HepG2 (cell line): ENCODE data around the gene TXNDC11. TPM values are rescaled to one million over a fixed set of nuclear protein-coding genes. Genes with fewer than 3 reads are reported as not detected.
A peak's percentile ranks its signal among the peaks of the same experiment; 100 is the strongest.
"Not testable (repeated sequence)": the region's sequence is repeated elsewhere in the genome, so short reads cannot be mapped to it uniquely, and the experiment has no call there.

Experiments used
- ATAC-seq: fragments of 200-7000 bp; cut with Tn5 transposase; 3 replicates; pipeline ENCODE4 v1.9.1; 2020; ENCODE audit warnings: mild to moderate bottlenecking, moderate library complexity
- BruUV-seq: library from RNA; stranded (reverse); fragments of 400-500 nt; replicated peaks from 2 replicates; lab custom pipeline; 2021; lab: Mats Ljungman, UMichigan
- CTCF ChIA-PET: fragments of 300-600 bp; formaldehyde crosslinking; extraction: SDS; loops from one replicate; lab custom pipeline; 2021; ENCODE audit warnings: low total read pairs, inconsistent platforms, low intra/inter-chr PET ratio; lab: Yijun Ruan, JAX
- POLR2A ChIA-PET: fragments of 350-600 bp; sonication (Branson Sonifier 250); formaldehyde crosslinking; loops from one replicate; lab custom pipeline; 2020; ENCODE audit warnings: antibody characterized with exemption, inconsistent platforms; lab: Yijun Ruan, JAX
- DNase-seq: peaks from one replicate; pipeline ENCODE4 v3.0.0-alpha.2; 2015; ENCODE audit warnings: low spot score
- FAIRE-seq: peaks from 3 replicates; lab custom pipeline; 2011; peaks lifted over from hg19 to GRCh38; lab: Jason Lieb, UNC
- H2AFZ ChIP-seq: one replicate; pipeline ENCODE4 v1.6.1; 2011; ENCODE audit warnings: low read length, inconsistent platforms
- H3K27ac ChIP-seq: fragments of 300-600 bp; 3 replicates; pipeline ENCODE4 v1.8.0; 2011; ENCODE audit warnings: mixed run types, mild to moderate bottlenecking, mixed read lengths, low read length, inconsistent platforms; ENCODE audit not compliant: insufficient read depth; ENCODE audit errors: extremely low read length
- H3K27me3 ChIP-seq, 2 experiments: fragments of 200-600 bp in 1 of 2; 2 replicates in 1 of 2; 3 replicates in 1 of 2; pipeline versions ENCODE4 v1.6.0 to v1.8.0; 2011; ENCODE audit warnings: low read length in 2 of 2, mild to moderate bottlenecking in 2 of 2, moderate library complexity in 2 of 2, inconsistent platforms in 1 of 2; ENCODE audit not compliant: insufficient read depth in 2 of 2, control insufficient read depth in 1 of 2
- H3K36me3 ChIP-seq, 2 experiments: fragments of 200-600 bp in 1 of 2; replicated peaks in 1 of 2; 2 replicates in 1 of 2; 3 replicates in 1 of 2; pipeline versions ENCODE4 v1.5.1 to v1.8.0; 2011; ENCODE audit warnings: low read length in 2 of 2, inconsistent platforms in 1 of 2; ENCODE audit not compliant: insufficient read depth in 2 of 2, control insufficient read depth in 1 of 2
- H3K4me1 ChIP-seq: 2 replicates; pipeline ENCODE4 v1.5.1; 2012; ENCODE audit warnings: low read length, inconsistent platforms; ENCODE audit not compliant: insufficient read depth
- H3K4me2 ChIP-seq: 2 replicates; pipeline ENCODE4 v1.6.0; 2011; ENCODE audit warnings: low read depth, low read length, inconsistent platforms
- H3K4me3 ChIP-seq, 3 experiments: fragments of 200-600 bp in 1 of 3; sonication (generic), shearing (Covaris generic) in 1 of 3; replicated peaks in 1 of 3; 2 replicates each; pipeline ENCODE4 v1.5.1; 2011 to 2016; ENCODE audit warnings: low read length in 3 of 3, inconsistent platforms in 2 of 3, low read depth in 2 of 3, mild to moderate bottlenecking in 2 of 3, control low read depth in 1 of 3, mixed read lengths in 1 of 3; ENCODE audit not compliant: insufficient read depth in 1 of 3
- H3K79me2 ChIP-seq: one replicate; pipeline ENCODE4 v1.6.1; 2011; ENCODE audit warnings: low read length, inconsistent platforms; ENCODE audit not compliant: insufficient read depth
- H3K9ac ChIP-seq: 2 replicates; pipeline ENCODE4 v1.6.0; 2011; ENCODE audit warnings: mild to moderate bottlenecking, low read depth, low read length, inconsistent platforms; ENCODE audit not compliant: insufficient read depth
- H3K9me3 ChIP-seq: 2 replicates; pipeline ENCODE4 v1.5.1; 2012; ENCODE audit warnings: mild to moderate bottlenecking, low read length
- H4K20me1 ChIP-seq: 2 replicates; pipeline ENCODE4 v1.6.0; 2011; ENCODE audit warnings: inconsistent platforms, mild to moderate bottlenecking, low read length, moderate library complexity; ENCODE audit not compliant: insufficient read depth
- HNF1B ChIP-seq: sonication (generic); formaldehyde crosslinking; IDR thresholded peaks from 2 replicates; pipeline ENCODE4 v1.5.1; 2020; ENCODE audit warnings: mild to moderate bottlenecking, moderate library complexity, missing genetic modification reagents
- NFKB2 ChIP-seq: sonication (generic); formaldehyde crosslinking; IDR thresholded peaks from 2 replicates; pipeline ENCODE4 v1.4.0; 2020; ENCODE audit warnings: missing genetic modification reagents, borderline replicate concordance
- SNAPC5 ChIP-seq: sonication (generic); formaldehyde crosslinking; IDR thresholded peaks from 2 replicates; pipeline ENCODE4 v1.8.1; 2023; ENCODE audit warnings: mild to moderate bottlenecking, missing genetic modification reagents, borderline replicate concordance
- ZNF280D ChIP-seq: sonication (generic); formaldehyde crosslinking; IDR thresholded peaks from 2 replicates; pipeline ENCODE4 v1.5.1; 2020; ENCODE audit warnings: mild to moderate bottlenecking, missing genetic modification reagents
- ZNF547 ChIP-seq: sonication (generic); formaldehyde crosslinking; IDR thresholded peaks from 2 replicates; pipeline ENCODE4 v1.5.1; 2020; ENCODE audit warnings: mild to moderate bottlenecking, missing genetic modification reagents
- ZNF687 ChIP-seq: sonication (generic); formaldehyde crosslinking; IDR thresholded peaks from 2 replicates; pipeline ENCODE4 v1.5.1; 2020; ENCODE audit warnings: mild to moderate bottlenecking, missing genetic modification reagents, moderate library complexity
- ZNF816 ChIP-seq: sonication (generic); formaldehyde crosslinking; IDR thresholded peaks from 2 replicates; pipeline ENCODE4 v1.8.0; 2022; ENCODE audit warnings: missing genetic modification reagents, mild to moderate bottlenecking, borderline replicate concordance
- WGBS: methylation state at CpG from one replicate; pipeline ENCODE4 v1.1.6; 2017; ENCODE audit warnings: low lambda C conversion rate; 5-methylcytosine and 5-hydroxymethylcytosine counted together
- in situ Hi-C: cut with HindIII; loops from 2 replicates; pipeline ENCODE4 v1.10.0; 2017; ENCODE audit warnings: low pct_unique_long_range_greater_than_20kb; ENCODE audit not compliant: extremely low pct_ligation_motif_present
- intact Hi-C: fragments of 100-400 bp; cut with micrococcal nuclease; formaldehyde crosslinking; loops from one replicate; pipeline ENCODE4 v1.10.0; 2022; ENCODE audit not compliant: unreplicated experiment
- polyA plus RNA-seq, 8 experiments: library from polyadenylated mRNA; depleted of rRNA in 3 of 8; stranded (reverse) in 7 of 8; unstranded in 1 of 8; fragments of >200 nt; fragmentation: Illumina TruSeq in 4 of 8; extraction: Trizol in 4 of 8; gene quantifications; 2 replicates each; pipeline versions ENCODE4 v1.2.1 to v1.2.3, GENCODE V29; 2011 to 2016; ENCODE audit warnings: low read depth in 4 of 8, missing spikeins in 1 of 8, mixed read lengths in 1 of 8; ENCODE audit not compliant: insufficient read depth in 1 of 8
- total RNA-seq, 5 experiments: library from RNA; depleted of rRNA; stranded (reverse); fragments of >200 nt; fragmentation: Illumina TruSeq; extraction: Trizol; gene quantifications; 2 replicates each; pipeline ENCODE4 v1.2.3, GENCODE V29; 2016; ENCODE audit warnings: low read depth in 1 of 5

Gene TXNDC11
- total and polyA plus RNA-seq, 2 of the 13 experiments (the other 11 are each of a cell fraction or from before 2014, with no cell fraction given) = 74.9 to 123 TPM

- peak; percentile 18; the same call in 1 of the 2 replicates for TF ChIP-seq ZNF687 (CRISPR knock-in tag)
- peak; percentile 52; the same call in 1 of the 2 replicates for TF ChIP-seq NFKB2 (CRISPR knock-in tag)
- TF ChIP-seq ZNF547 = 0 out of 2 replicates have a peak, but pooled peaks have one; percentile 33
Measured at GRCh38 chr16:11784980-11785599, 42.4 kb upstream of the TXNDC11 start (continued).

GRCh38 chr16:11784381-11784780 lies 41.7 kb upstream of the TXNDC11 start:
- Histone ChIP-seq H3K36me3 (peaks cover 5 to 24% of the 10 kb centered on the region in 2 experiments; a peak in 4 of 5 replicates), H3K4me1 (peaks cover 77% of the 10 kb centered on the region), H3K79me2 (peaks cover 81% of the 10 kb centered on the region)
- H3K27me3 ChIP-seq, ATAC-seq, intact Hi-C loops, H3K4me2 ChIP-seq, H3K9ac ChIP-seq, H3K27ac ChIP-seq, H3K4me3 ChIP-seq, FAIRE-seq, H4K20me1 ChIP-seq, CTCF ChIA-PET, H2AFZ ChIP-seq, DNase-seq, in situ Hi-C loops, H3K9me3 ChIP-seq, BruUV-seq: not testable (repeated sequence)
- WGBS = 98% methylated on average over 6 of the region's 6 CpGs
- TF ChIP-seq ZNF280D (CRISPR knock-in tag) (0 out of 2 replicates have a peak, but pooled peaks have one; percentile 5), HNF1B (CRISPR knock-in tag) (0 out of 2 replicates have a peak, but pooled peaks have one; percentile 31), ZNF816 (peak; percentile 46; the same call in 1 of the 2 replicates), SNAPC5 (0 out of 2 replicates have a peak, but pooled peaks have one; percentile 61)
- POLR2A ChIA-PET = interaction anchor here (0.8 to 2.2 kb wide), 5 partner anchors 13 to 42 kb away, joined by 3 to 8 read pairs (median 4); partner anchors contain the start of genes TXNDC11 and ZC3H7A
